ENCODE data around the gene PPFIBP1.

Gene PPFIBP1

DNA sequence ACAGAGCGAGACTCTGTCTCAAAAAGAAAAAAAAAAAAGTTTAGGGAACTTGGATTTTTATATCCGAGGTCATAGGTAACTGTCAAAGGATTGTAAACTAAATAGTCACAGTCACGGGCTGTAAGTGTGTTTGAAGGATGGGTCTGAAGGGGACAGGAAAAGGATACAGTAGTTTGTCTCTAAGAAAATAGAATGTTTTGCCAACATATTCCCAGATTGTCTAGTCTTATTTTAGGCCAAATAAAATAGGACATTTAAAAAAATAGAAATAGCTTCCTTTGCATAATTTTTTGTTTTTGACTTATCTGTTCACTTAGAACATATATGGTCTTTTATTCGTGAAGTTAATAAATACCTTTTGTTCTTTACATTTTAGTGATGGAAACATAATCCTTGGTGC is 148.0 kb downstream of the PPFIBP1 start:
- peaks cover 3% of the 10 kb centered on the region for H3K27me3 ChIP-seq (replicated peaks; ENCODE audit: control insufficient read depth, insufficient read depth, low read length, poor library complexity, severe bottlenecking)
- H3K27ac ChIP-seq (ENCODE audit: insufficient read depth, low read length, poor library complexity, severe bottlenecking) = no peak overlapping the region
- H3K4me1 ChIP-seq (ENCODE audit: control insufficient read depth, insufficient read depth, low read length, poor library complexity, severe bottlenecking) = no peaks in the 10 kb centered on the region
- no peaks in the 10 kb centered on the region for H3K36me3 ChIP-seq (ENCODE audit: control insufficient read depth, insufficient read depth, low read length)
- H3K9me3 ChIP-seq (ENCODE audit: control insufficient read depth, low read length) = no peaks in the 10 kb centered on the region
- DNase-seq = no peak
- H3K4me3 ChIP-seq (ENCODE audit: insufficient read depth, low read depth, low read length, poor library complexity, severe bottlenecking) = no peak overlapping the region

DNA sequence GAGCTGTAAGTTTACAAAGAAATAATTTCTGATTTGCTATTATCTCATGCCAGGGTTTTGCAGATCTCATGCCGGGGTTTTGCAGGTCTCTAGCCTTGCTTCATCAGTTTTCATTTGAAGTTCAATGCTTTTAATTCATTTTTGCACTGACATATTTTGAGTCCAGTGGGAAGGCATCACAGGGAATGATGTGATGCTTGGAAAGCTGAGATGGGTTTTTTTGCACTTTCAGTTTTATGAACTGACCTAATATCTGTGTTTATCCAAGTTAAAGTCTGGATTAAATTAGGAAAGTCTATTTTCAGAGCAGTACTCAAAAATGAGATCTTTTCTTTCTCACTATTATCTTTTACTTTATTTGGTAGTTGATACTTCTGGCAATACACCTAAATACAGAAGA is 148.6 kb downstream of the PPFIBP1 start:
- Histone ChIP-seq H3K9me3 (ENCODE audit: control insufficient read depth, low read length) (no peaks in the 10 kb centered on the region), H3K36me3 (ENCODE audit: control insufficient read depth, insufficient read depth, low read length) (no peaks in the 10 kb centered on the region), H3K4me3 (ENCODE audit: insufficient read depth, low read depth, low read length, poor library complexity, severe bottlenecking) (no peak overlapping the region), H3K27ac (ENCODE audit: insufficient read depth, low read length, poor library complexity, severe bottlenecking) (no peak overlapping the region), H3K4me1 (ENCODE audit: control insufficient read depth, insufficient read depth, low read length, poor library complexity, severe bottlenecking) (no peaks in the 10 kb centered on the region), H3K27me3 (replicated peaks; ENCODE audit: control insufficient read depth, insufficient read depth, low read length, poor library complexity, severe bottlenecking) (peaks cover 3% of the 10 kb centered on the region)
- no peak for DNase-seq

DNA sequence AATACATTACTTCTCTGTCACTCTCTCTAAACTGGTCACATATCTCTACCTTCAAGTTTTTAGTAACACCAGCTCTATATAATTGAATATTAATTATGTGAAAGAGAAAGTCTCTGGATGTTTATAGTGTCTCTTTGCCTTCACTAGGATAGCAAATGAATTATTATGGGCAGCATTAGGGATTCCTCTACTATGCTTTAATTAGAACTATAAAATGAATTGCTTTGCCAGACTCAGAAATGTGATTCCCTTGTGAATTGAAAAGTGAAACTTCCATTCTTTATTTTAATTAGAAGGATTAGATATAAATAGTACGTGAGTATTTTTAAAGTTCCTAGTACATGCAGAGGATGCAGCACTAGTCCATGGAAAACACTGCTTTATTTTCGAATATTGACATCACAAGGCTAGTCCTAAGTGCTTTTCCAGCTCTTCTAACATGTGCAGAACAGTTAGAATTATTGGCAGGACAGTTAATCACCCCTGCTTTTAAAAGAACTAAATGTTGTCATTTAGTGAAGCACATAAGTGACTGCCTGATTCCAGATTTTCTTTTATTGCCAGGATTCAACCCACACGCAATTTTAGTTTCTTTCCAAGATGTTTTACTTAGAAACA is 149.2 kb downstream of the PPFIBP1 start:
- Histone ChIP-seq H3K4me1 (ENCODE audit: control insufficient read depth, insufficient read depth, low read length, poor library complexity, severe bottlenecking) (no peaks in the 10 kb centered on the region), H3K36me3 (ENCODE audit: control insufficient read depth, insufficient read depth, low read length) (no peaks in the 10 kb centered on the region), H3K4me3 (ENCODE audit: insufficient read depth, low read depth, low read length, poor library complexity, severe bottlenecking) (no peak overlapping the region), H3K27me3 (replicated peaks; ENCODE audit: control insufficient read depth, insufficient read depth, low read length, poor library complexity, severe bottlenecking) (peaks cover 3% of the 10 kb centered on the region), H3K27ac (ENCODE audit: insufficient read depth, low read length, poor library complexity, severe bottlenecking) (no peak overlapping the region), H3K9me3 (ENCODE audit: control insufficient read depth, low read length) (no peaks in the 10 kb centered on the region)
- no peak for DNase-seq

DNA sequence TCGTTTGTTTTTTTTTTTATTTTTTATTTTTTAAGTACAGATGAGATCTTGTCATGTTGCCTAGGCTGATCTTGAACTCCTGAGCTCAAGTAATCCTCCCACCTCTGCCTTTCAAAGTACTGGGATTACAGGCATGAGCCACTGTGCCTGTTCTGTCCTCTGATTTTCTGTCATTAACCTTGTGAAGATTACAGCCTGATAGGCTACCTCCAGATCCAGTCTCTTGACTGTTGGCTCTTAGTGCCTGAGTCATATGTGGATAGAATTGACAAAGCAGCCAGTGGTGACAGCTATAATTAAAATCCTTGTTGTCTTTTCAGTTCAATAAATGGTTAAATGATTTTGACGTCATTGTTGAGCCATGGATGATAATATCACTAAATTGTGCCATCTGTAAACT is 151.0 kb downstream of the PPFIBP1 start:
- H3K27ac ChIP-seq (ENCODE audit: insufficient read depth, low read length, poor library complexity, severe bottlenecking) = no peak overlapping the region
- H3K4me1 ChIP-seq (ENCODE audit: control insufficient read depth, insufficient read depth, low read length, poor library complexity, severe bottlenecking) = no peaks in the 10 kb centered on the region
- H3K9me3 ChIP-seq (ENCODE audit: control insufficient read depth, low read length) = no peaks in the 10 kb centered on the region
- H3K27me3 ChIP-seq (replicated peaks; ENCODE audit: control insufficient read depth, insufficient read depth, low read length, poor library complexity, severe bottlenecking) = peaks cover 3% of the 10 kb centered on the region
- DNase-seq = no peak
- H3K36me3 ChIP-seq (ENCODE audit: control insufficient read depth, insufficient read depth, low read length) = no peaks in the 10 kb centered on the region
- H3K4me3 ChIP-seq (ENCODE audit: insufficient read depth, low read depth, low read length, poor library complexity, severe bottlenecking) = no peak overlapping the region

DNA sequence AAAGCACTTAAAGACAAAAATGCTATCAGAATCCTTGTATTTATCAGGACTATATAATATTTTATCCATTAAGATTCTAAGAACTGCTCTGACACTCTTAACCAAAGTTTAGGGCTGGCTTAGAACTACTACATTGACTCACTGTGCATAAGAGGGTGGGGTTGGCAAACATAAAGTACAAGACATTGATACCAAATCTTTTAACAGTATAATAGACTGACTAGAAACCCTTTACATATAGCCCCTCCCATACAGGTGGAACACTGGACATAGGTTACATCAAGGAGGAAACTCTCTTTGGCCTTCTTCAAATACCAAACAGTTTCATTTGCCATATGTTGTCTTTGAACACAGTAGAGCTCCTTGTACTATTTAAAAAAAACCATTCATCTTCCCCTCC is 156.6 kb downstream of the PPFIBP1 start:
- H3K4me3 ChIP-seq (ENCODE audit: insufficient read depth, low read depth, low read length, poor library complexity, severe bottlenecking) = no peak overlapping the region
- H3K27ac ChIP-seq (ENCODE audit: insufficient read depth, low read length, poor library complexity, severe bottlenecking) = no peak overlapping the region
- no peak for DNase-seq
- H3K9me3 ChIP-seq (ENCODE audit: control insufficient read depth, low read length) = no peaks in the 10 kb centered on the region
- no peaks in the 10 kb centered on the region for H3K36me3 ChIP-seq (ENCODE audit: control insufficient read depth, insufficient read depth, low read length)
- no peaks in the 10 kb centered on the region for H3K4me1 ChIP-seq (ENCODE audit: control insufficient read depth, insufficient read depth, low read length, poor library complexity, severe bottlenecking)
- H3K27me3 ChIP-seq (replicated peaks; ENCODE audit: control insufficient read depth, insufficient read depth, low read length, poor library complexity, severe bottlenecking) = peaks cover 3% of the 10 kb centered on the region

DNA sequence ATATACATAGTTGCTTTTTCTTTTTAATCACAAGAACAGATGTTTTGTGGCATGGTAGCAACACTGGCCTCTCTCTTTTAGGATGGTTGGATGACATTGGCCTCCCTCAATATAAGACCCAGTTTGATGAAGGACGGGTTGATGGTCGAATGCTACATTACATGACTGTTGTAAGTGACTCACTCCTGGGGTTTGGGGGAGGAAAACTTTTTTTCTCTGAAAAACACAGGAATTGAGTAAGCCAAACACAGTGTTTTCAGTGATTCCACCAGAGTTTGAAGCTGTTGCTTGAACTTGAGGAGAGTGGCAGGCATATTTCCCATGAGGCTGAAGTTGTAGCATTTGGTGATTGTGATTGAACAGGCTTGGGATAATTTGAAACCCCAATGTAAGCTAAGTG is 158.5 kb downstream of the PPFIBP1 start:
- no peak for DNase-seq
- no peaks in the 10 kb centered on the region for H3K9me3 ChIP-seq (ENCODE audit: control insufficient read depth, low read length)
- H3K4me1 ChIP-seq (ENCODE audit: control insufficient read depth, insufficient read depth, low read length, poor library complexity, severe bottlenecking) = no peaks in the 10 kb centered on the region
- no peak overlapping the region for H3K4me3 ChIP-seq (ENCODE audit: insufficient read depth, low read depth, low read length, poor library complexity, severe bottlenecking)
- H3K36me3 ChIP-seq (ENCODE audit: control insufficient read depth, insufficient read depth, low read length) = no peaks in the 10 kb centered on the region
- no peak overlapping the region for H3K27ac ChIP-seq (ENCODE audit: insufficient read depth, low read length, poor library complexity, severe bottlenecking)
- no peaks in the 10 kb centered on the region for H3K27me3 ChIP-seq (replicated peaks; ENCODE audit: control insufficient read depth, insufficient read depth, low read length, poor library complexity, severe bottlenecking)

DNA sequence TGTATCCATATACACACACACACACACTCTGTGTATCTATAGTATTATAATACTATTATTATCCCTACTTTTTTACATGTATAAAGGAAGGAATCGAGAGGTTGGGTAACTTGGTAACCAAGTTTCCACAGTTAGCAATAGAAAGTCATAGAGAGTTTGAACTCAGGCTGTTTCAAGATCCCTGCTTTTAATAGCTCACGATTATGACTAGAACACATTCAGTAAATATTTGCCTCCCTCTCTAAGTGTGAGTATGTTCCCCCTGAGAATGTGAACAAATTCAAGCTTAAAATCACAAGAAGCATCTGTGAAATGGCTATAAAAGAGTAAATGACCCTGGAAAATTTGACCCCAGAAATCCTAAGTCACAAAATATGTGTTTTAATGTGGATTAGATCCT is 161.3 kb downstream of the PPFIBP1 start:
- no peak overlapping the region for H3K27ac ChIP-seq (ENCODE audit: insufficient read depth, low read length, poor library complexity, severe bottlenecking)
- H3K4me3 ChIP-seq (ENCODE audit: insufficient read depth, low read depth, low read length, poor library complexity, severe bottlenecking) = no peak overlapping the region
- H3K27me3 ChIP-seq (replicated peaks; ENCODE audit: control insufficient read depth, insufficient read depth, low read length, poor library complexity, severe bottlenecking) = no peaks in the 10 kb centered on the region
- H3K4me1 ChIP-seq (ENCODE audit: control insufficient read depth, insufficient read depth, low read length, poor library complexity, severe bottlenecking) = no peaks in the 10 kb centered on the region
- H3K9me3 ChIP-seq (ENCODE audit: control insufficient read depth, low read length) = no peaks in the 10 kb centered on the region
- no peaks in the 10 kb centered on the region for H3K36me3 ChIP-seq (ENCODE audit: control insufficient read depth, insufficient read depth, low read length)
- DNase-seq = no peak

DNA sequence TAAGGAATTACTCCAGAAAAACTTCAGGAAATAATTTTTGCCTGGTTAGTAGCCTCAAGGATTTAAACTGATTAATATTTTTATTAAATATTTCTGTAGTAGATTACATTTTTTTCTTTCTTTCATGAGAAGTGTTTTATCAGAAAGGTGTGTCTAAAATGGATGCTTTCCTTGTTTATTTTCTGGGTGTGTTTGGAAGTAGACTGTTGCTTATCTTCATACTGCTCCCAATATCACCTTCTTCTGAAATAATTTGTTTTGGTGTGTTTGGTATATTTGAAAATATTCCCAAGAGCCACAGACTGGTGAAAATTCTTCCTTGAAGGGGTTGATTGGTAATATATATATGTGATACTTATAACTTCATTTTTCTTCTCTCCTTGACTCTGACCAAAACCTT is 162.1 kb downstream of the PPFIBP1 start:
- H3K9me3 ChIP-seq (ENCODE audit: control insufficient read depth, low read length) = no peaks in the 10 kb centered on the region
- no peak overlapping the region for H3K27ac ChIP-seq (ENCODE audit: insufficient read depth, low read length, poor library complexity, severe bottlenecking)
- no peaks in the 10 kb centered on the region for H3K27me3 ChIP-seq (replicated peaks; ENCODE audit: control insufficient read depth, insufficient read depth, low read length, poor library complexity, severe bottlenecking)
- H3K4me1 ChIP-seq (ENCODE audit: control insufficient read depth, insufficient read depth, low read length, poor library complexity, severe bottlenecking) = no peaks in the 10 kb centered on the region
- H3K36me3 ChIP-seq (ENCODE audit: control insufficient read depth, insufficient read depth, low read length) = no peaks in the 10 kb centered on the region
- no peak overlapping the region for H3K4me3 ChIP-seq (ENCODE audit: insufficient read depth, low read depth, low read length, poor library complexity, severe bottlenecking)
- no peak for DNase-seq

DNA sequence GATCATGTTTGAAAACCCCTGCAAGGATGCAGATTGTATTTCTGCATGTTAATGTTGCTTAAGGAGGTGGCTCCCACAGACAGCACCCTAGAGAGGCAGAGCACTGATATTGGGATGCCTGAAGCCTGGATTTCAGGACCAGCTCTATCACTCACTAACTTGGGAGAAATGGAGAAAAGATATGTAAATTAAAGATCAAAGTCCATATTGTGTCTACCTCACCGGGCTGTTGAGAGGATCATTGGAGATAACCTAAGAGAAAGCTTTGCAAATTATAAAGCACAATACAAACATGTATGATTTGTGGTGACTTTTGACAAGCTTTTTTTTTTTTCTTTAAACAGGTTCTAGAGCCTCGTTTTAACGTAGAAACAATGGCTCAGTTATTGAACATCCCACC is 164.7 kb downstream of the PPFIBP1 start:
- Histone ChIP-seq H3K27me3 (replicated peaks; ENCODE audit: control insufficient read depth, insufficient read depth, low read length, poor library complexity, severe bottlenecking) (no peaks in the 10 kb centered on the region), H3K9me3 (ENCODE audit: control insufficient read depth, low read length) (no peaks in the 10 kb centered on the region), H3K36me3 (ENCODE audit: control insufficient read depth, insufficient read depth, low read length) (no peaks in the 10 kb centered on the region), H3K4me3 (ENCODE audit: insufficient read depth, low read depth, low read length, poor library complexity, severe bottlenecking) (no peak overlapping the region), H3K4me1 (ENCODE audit: control insufficient read depth, insufficient read depth, low read length, poor library complexity, severe bottlenecking) (no peaks in the 10 kb centered on the region), H3K27ac (ENCODE audit: insufficient read depth, low read length, poor library complexity, severe bottlenecking) (no peak overlapping the region)
- no peak for DNase-seq

DNA sequence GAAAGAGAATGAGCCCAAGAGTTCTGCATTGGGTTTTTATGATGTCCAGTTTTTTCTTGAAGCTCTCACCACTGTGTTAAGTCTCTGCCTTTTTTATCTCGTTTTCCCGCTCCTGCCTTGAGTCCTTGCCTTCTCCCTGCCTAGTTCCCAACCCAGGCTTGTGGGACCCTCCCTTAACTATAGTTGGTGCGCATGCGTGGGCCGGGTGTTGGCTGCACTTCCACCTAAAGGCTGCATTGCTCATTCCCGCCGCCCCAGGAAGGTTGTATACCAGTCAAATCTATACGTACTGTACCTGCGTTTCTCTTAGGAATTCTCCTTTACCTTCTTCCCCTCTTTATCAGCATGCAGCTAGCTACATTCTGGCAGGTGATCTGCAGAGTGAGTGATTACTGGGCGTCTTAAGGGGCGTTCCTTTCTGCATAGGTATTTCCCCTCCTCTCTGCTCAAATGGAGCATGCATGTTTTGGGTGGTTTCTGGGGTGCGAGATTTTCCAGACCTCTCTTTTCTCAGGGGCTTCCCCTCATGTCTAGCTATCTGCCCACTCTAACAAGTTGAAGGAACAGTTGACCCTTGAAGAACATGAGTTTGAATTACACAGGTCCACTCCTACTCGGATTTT is 165.7 kb downstream of the PPFIBP1 start:
- Histone ChIP-seq H3K4me1 (ENCODE audit: control insufficient read depth, insufficient read depth, low read length, poor library complexity, severe bottlenecking) (no peaks in the 10 kb centered on the region), H3K9me3 (ENCODE audit: control insufficient read depth, low read length) (no peaks in the 10 kb centered on the region), H3K27ac (ENCODE audit: insufficient read depth, low read length, poor library complexity, severe bottlenecking) (no peak overlapping the region), H3K27me3 (replicated peaks; ENCODE audit: control insufficient read depth, insufficient read depth, low read length, poor library complexity, severe bottlenecking) (no peaks in the 10 kb centered on the region), H3K4me3 (ENCODE audit: insufficient read depth, low read depth, low read length, poor library complexity, severe bottlenecking) (no peak overlapping the region), H3K36me3 (ENCODE audit: control insufficient read depth, insufficient read depth, low read length) (no peaks in the 10 kb centered on the region)
- no peak for DNase-seq

Measured in effector memory CD4-positive, alpha-beta T cell (primary cell).